Measurements from ENCODE around the gene DPH6.

GRCh38 chr15:35362195-35362829, 183.7 kb downstream of the DPH6 start:
- no peak for TF ChIP-seq EZH2 (IDR thresholded peaks at IDR 0.05; ENCODE audit: insufficient read depth, poor library complexity, severe bottlenecking)
- no peak for TF ChIP-seq EZH2phosphoT487 (IDR thresholded peaks at IDR 0.05; ENCODE audit: insufficient read depth, low read depth)
